Hematopoietic multipotent progenitor cell treated with erythropoietin and hydrocortisone succinate and interleukin-3 and kit ligand, for 17 days (in vitro differentiated cells): ENCODE results near the gene TLNRD1.

ENCODE experiments used
- DNase-seq: peaks from one replicate; pipeline ENCODE4 v3.0.0-alpha.2; 2015; ENCODE audit warnings: low spot score

The TLNRD1 gene

GRCh38 chr15:80978685-80979329 is 21.9 kb upstream of the TLNRD1 start:
- DNase-seq, result peak; percentile 38

- DNase-seq, result no peak
Observed at GRCh38 chr15:80979538-80980200, 21.1 kb upstream of the TLNRD1 start.

GRCh38 chr15:80982205-80982604 is 18.5 kb upstream of the TLNRD1 start:
- DNase-seq, result no peak

- DNase-seq, result no peak
Observed at GRCh38 chr15:80982839-80983238, 17.9 kb upstream of the TLNRD1 start.

- DNase-seq, result no peak
Observed at GRCh38 chr15:80984856-80985255, 15.9 kb upstream of the TLNRD1 start.

GRCh38 chr15:80985981-80986380 is 14.7 kb upstream of the TLNRD1 start:
- no peak for DNase-seq

- DNase-seq, result no peak
Observed at GRCh38 chr15:80986487-80986886, 14.2 kb upstream of the TLNRD1 start.

- no peak for DNase-seq
Observed at GRCh38 chr15:80988148-80988796, 12.5 kb upstream of the TLNRD1 start.

GRCh38 chr15:80989081-80989517 is 11.6 kb upstream of the TLNRD1 start:
- DNase-seq, result no peak

GRCh38 chr15:80989518-80990478 is 10.9 kb upstream of the TLNRD1 start, which contains the start of gene MESD:
MESD (minus strand) TSS chr15:80989819; CDS start chr15:80989791, 28 bp downstream.
- peak; percentile 95 for DNase-seq

GRCh38 chr15:80990955-80991354 is 9.8 kb upstream of the TLNRD1 start:
- no peak for DNase-seq

GRCh38 chr15:80991421-80991820 is 9.3 kb upstream of the TLNRD1 start:
- DNase-seq, result no peak

- DNase-seq, result no peak
Observed at GRCh38 chr15:80992006-80992405, 8.7 kb upstream of the TLNRD1 start.

GRCh38 chr15:80992441-80992840 is 8.3 kb upstream of the TLNRD1 start:
- DNase-seq, result no peak

GRCh38 chr15:80996247-80996646 is 4.5 kb upstream of the TLNRD1 start:
- no peak for DNase-seq

GRCh38 chr15:80997692-80998091 is 3.0 kb upstream of the TLNRD1 start:
- DNase-seq, result no peak

GRCh38 chr15:80998251-80998650 is 2.5 kb upstream of the TLNRD1 start:
- DNase-seq, result no peak

GRCh38 chr15:80999623-81000036 is 1.1 kb upstream of the TLNRD1 start:
- no peak for DNase-seq

- no peak for DNase-seq
Observed at GRCh38 chr15:81000144-81000623, 539 bp upstream of the TLNRD1 start.

GRCh38 chr15:81001152-81002008 is 657 bp downstream of the TLNRD1 start:
- no peak for DNase-seq

- no peak for DNase-seq
Observed at GRCh38 chr15:81002009-81002330, 1.2 kb downstream of the TLNRD1 start.
